ENCODE results near the gene PIGK.

GRCh38 chr1:77179632-77180031, 39.6 kb downstream of the PIGK start:
- TF ChIP-seq, protein P1, sequence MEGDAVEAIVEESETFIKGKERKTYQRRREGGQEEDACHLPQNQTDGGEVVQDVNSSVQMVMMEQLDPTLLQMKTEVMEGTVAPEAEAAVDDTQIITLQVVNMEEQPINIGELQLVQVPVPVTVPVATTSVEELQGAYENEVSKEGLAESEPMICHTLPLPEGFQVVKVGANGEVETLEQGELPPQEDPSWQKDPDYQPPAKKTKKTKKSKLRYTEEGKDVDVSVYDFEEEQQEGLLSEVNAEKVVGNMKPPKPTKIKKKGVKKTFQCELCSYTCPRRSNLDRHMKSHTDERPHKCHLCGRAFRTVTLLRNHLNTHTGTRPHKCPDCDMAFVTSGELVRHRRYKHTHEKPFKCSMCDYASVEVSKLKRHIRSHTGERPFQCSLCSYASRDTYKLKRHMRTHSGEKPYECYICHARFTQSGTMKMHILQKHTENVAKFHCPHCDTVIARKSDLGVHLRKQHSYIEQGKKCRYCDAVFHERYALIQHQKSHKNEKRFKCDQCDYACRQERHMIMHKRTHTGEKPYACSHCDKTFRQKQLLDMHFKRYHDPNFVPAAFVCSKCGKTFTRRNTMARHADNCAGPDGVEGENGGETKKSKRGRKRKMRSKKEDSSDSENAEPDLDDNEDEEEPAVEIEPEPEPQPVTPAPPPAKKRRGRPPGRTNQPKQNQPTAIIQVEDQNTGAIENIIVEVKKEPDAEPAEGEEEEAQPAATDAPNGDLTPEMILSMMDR (IDR thresholded peaks at IDR 0.05; ENCODE audit: low read depth, low read length) = no peak
- no peak for TF ChIP-seq EZH2phosphoT487 (IDR thresholded peaks at IDR 0.05; ENCODE audit: low read depth)
